HG02763 (cell line): ENCODE data around the gene FAF2.
"Not testable (repeated sequence)": the region's sequence is repeated elsewhere in the genome, so short reads cannot be mapped to it uniquely, and the experiment has no call there.

Source experiments
- ATAC-seq: cut with Tn5 transposase; IDR thresholded peaks from one replicate; pipeline ENCODE4 v1.9.1; 2021; ENCODE audit warnings: mild to moderate bottlenecking, moderate library complexity; ENCODE audit not compliant: unreplicated experiment

FAF2 gene

GRCh38 chr5:176447978-176448608, at the start of gene FAF2:
FAF2 (plus strand) TSS chr5:176448385; CDS start chr5:176448408, 23 bp downstream.
- peak; percentile 94 for ATAC-seq

GRCh38 chr5:176400382-176401156, 47.6 kb upstream of the FAF2 start:
- no peak for ATAC-seq

- no peak for ATAC-seq
Measured at GRCh38 chr5:176401281-176402205, 46.6 kb upstream of the FAF2 start.

- ATAC-seq: no peak
Measured at GRCh38 chr5:176405656-176406435, 42.3 kb upstream of the FAF2 start.

GRCh38 chr5:176406436-176407052, 41.6 kb upstream of the FAF2 start:
- no peak for ATAC-seq

- ATAC-seq: no peak
Measured at GRCh38 chr5:176407456-176408251, 40.5 kb upstream of the FAF2 start.

GRCh38 chr5:176408252-176408573, 40.0 kb upstream of the FAF2 start:
- ATAC-seq: not testable (repeated sequence)

- no peak for ATAC-seq
Measured at GRCh38 chr5:176408590-176408989, 39.6 kb upstream of the FAF2 start.

- no peak for ATAC-seq
Measured at GRCh38 chr5:176409765-176410164, 38.4 kb upstream of the FAF2 start.

- ATAC-seq: no peak
Measured at GRCh38 chr5:176410486-176411180, 37.6 kb upstream of the FAF2 start.

GRCh38 chr5:176412517-176413254, 35.5 kb upstream of the FAF2 start:
- no peak for ATAC-seq

GRCh38 chr5:176413255-176413565, 35.0 kb upstream of the FAF2 start:
- ATAC-seq: no peak

GRCh38 chr5:176413709-176414191, 34.4 kb upstream of the FAF2 start:
- no peak for ATAC-seq

GRCh38 chr5:176414704-176415103, 33.5 kb upstream of the FAF2 start:
- ATAC-seq: no peak

- no peak for ATAC-seq
Measured at GRCh38 chr5:176415240-176415951, 32.8 kb upstream of the FAF2 start.

- peak; percentile 93 for ATAC-seq
Measured at GRCh38 chr5:176415952-176416924, 31.9 kb upstream of the FAF2 start, which contains the start of gene CLTB. CLTB (minus strand) TSS chr5:176416539; CDS start chr5:176416363, 176 bp downstream.
